ENCODE results near the gene TUBB2A.
A peak's percentile ranks its signal among the peaks of the same experiment; 100 is the strongest.

Gene TUBB2A

DNA sequence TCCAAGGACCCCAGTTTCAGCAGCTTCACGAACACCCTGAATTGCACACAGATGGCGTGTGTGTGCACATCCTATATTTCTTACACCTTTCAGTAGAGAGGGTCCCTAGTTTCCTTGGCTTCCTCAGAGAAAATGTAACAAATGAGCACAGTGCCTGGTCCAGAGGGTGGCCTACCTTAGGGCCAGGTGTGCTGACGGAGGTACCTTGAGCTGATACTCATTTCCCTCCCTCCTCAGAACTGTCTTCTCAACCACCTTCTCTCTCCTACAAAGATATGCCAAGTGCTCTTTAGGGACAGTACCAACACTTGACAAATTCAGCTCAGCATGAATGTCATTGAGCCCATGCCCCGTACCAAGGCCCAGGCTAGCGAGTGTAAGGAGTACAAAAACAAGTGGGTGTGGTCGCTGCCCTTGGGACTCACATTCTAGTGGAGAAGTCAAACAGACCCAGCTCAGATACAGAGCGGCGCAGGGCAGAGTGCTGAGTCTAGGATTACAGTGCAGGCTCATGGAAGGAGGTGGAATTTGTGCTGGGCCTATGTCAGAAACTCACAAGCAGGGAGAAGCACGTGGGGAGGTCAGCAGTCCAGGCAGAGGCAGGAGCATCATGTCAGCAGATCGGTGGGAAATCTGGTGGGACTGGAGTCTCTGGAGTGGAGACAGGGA is 48.5 kb downstream of the TUBB2A start:
- H3K27me3 ChIP-seq (ENCODE audit: control insufficient read depth in 5 of 5, insufficient read depth in 4 of 5, low read length in 5 of 5), result no peaks in the 10 kb centered on the region
- H3K36me3 ChIP-seq (ENCODE audit: control insufficient read depth in 5 of 5, insufficient read depth in 5 of 5, low read length in 5 of 5), result peaks cover 21 to 89% (median 72%) of the 10 kb centered on the region in 5 donors
- no peaks in the 10 kb centered on the region for H3K9me3 ChIP-seq (ENCODE audit: control insufficient read depth in 5 of 5, low read length in 5 of 5)
- peaks cover 2 to 31% (median 18%) of the 10 kb centered on the region in 5 donors for H3K4me1 ChIP-seq (ENCODE audit: control insufficient read depth in 5 of 5, insufficient read depth in 5 of 5, low read length in 5 of 5)
- H3K9ac ChIP-seq (ENCODE audit: low read length in 5 of 5), result peak overlapping the region in 1 of 5 donors; percentile 25
- H3K27ac ChIP-seq (ENCODE audit: low read depth, low read length), result peak overlapping the region; percentile 51
- no peak overlapping the region for H3K4me3 ChIP-seq (ENCODE audit: low read depth in 1 of 5, low read length in 5 of 5)
